Stimulated activated CD4-positive, alpha-beta T cell treated with anti-CD3 and anti-CD28 coated beads, Interleukin-15, amount 100 ng/mL, for 48 hours (primary cell): ENCODE data around the gene DUOX1.
"Not testable (repeated sequence)": the region's sequence is repeated elsewhere in the genome, so short reads cannot be mapped to it uniquely, and the experiment has no call there.

Experiments
- DNase-seq, 2 donors: peaks; one replicate each; pipeline ENCODE4 v3.0.0-alpha.2; 2020; ENCODE audit warnings: low read depth in 2 of 2

The DUOX1 gene

DNA sequence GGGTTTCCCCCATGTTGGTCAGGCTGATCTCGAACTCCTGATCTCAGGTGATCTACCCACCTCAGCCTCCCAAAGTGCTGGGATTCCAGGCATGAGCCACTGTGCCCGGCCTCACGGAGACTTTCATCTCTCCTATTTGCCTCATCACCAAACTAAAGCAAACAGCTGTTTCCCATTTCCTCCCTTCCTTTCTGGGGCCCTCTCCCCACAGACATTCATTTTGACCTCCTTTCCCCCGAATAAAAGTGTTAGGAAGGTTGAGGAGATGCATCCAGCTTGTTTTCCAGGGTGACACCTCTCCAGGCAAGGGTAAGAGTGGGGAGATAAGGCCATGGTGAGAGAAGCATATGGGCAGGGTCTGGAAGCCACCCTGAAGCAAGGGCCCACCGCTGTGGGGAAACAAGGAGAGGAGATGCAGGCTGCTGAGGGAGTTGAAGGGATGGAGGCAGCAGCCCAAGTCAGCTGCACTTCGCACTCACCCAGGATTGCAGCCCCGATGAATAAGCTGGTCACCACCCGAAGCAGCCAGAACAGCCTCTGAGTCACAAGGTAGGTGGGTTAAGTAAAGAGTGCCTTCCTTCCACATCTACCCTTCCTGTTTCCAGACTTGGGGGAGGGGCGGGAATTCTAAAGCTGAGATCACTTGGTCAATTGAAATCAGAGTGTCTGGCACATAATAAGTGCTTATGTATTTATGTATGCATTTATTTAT lies 7.9 kb upstream of the DUOX1 start:
- no peak for DNase-seq

DNA sequence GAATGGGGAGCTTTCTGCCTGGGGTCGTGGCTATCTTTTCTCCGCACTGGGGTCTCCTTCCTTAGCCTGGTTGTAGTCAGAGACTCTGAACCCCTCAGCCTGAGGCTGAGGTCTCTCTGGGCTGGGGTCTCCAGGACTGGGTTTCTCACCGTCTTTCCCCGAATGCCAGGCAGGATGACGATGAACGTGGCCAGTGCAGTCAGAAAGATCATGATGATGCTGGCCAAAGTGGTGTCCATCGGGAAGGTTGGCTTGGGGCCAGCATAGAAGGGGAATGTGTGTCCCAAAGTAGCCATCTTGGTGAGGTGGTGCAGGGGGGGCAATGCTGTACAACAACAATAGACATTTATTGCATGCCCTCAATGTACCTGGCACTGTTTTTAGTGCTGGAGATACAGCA lies 7.1 kb upstream of the DUOX1 start:
- no peak for DNase-seq

DNA sequence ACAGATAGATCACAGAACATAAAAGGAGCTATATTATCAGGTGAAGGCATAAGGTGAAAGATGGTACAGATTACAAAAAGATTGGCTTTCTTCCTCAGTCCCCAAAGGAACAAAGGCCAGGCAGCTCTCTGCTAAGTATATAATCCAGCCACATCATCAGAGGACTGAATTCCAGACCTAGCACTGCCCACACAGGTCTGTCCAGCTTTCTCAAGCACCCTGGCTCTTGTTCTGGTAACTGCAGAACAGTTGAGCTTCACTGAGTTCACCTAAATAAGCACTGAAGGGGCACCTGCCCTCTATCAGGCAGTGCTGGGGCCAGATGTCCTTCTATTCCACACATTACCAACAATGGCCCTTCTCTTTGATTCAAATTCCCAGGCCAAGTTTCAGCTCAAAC lies 6.4 kb upstream of the DUOX1 start:
- no peak for DNase-seq

DNA sequence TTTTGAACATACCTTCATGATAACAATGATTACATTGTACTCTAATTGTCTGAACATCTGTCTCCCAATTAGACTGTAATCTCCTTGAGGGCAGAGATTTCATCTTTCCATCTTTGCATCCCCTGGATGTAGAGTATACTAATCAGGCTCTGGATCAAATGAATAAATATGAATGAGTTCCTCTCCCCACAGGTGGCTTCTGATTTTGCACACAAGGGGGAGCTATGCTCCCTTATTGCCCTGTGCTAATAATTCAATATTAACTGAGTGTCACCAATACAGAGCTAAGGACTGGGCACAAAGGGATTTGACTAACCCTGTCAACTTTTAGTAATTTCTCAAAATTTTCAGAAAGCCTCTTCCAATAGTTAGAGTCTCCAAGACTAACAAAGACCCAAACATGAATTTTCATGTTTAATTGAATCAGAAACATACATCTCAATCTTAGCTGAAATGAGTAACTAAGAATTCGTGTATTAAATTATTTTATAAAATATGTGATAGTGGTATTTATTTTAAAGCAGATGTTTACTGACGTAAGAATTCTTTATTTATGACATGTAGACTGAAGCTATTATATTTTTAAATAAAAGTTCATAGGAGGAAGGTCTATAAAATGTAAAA lies 3.1 kb upstream of the DUOX1 start:
- DNase-seq = no peak

DNA sequence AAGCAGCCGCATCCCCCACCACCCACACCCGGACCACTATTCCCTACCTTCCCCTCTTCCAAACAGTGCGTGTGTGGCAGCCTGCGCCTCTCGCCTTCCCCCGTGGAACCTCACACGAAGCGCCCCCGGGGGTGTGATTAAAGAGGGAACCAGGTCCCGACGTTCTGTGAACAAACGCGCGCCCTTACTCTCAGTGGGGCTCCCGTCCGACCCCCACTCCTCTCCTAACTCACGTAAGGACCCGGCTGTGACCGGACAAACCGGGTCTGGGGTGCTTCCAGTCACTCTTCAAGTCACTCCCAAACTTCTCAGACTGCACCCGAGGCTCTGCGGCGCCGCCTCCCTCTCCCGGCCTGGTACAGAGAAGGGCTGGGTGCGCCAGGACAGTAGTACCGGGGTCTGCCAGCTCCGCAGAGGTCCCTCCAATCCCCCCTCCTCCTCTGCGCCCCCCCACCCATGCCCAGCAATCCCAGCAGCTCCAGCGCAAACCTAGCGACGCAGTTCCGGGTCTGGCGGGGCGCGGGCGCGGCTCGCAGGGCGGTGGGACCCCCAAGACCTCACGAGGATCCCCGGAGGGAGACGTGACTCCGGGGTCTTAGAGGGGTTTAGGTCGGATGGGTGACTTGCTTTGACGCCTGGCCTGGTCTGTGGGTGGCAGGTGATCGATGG lies 689 bp upstream of the DUOX1 start:
- DNase-seq = no peak

DNA sequence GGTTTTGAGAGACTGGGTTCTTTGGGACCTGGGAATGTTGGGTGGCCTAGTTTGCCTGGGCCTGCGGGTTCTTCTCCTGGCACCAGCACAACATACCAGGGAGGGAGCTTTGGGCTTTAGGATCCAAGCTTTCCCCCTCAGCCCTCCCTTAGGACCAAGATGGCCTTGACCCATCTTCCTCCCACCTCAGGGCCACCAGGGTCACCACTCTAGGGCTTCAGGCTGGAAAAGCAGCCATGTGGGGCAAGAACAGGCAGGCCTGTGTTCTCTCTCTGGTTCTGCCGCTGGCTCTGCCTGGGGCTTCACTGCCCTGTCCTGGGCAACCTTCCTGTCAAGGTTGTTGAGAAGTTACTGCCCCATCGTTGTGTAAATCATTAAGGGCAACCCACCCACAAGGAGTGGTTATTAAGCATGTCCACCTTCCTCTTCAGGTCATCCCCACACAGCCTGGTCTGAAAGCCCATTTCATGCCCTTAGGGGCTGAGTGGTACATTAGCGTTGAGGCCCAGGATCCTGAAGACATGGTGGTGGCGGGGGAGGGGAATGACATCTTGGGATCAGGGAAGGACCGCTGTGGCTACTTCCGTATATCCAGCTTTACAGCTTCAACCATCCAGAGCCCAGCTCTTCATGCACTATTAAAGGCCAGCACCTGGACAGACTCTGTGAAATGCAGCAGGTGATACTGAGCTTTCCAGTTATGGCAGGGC lies 652 bp downstream of the DUOX1 start:
- no peak for DNase-seq

DNA sequence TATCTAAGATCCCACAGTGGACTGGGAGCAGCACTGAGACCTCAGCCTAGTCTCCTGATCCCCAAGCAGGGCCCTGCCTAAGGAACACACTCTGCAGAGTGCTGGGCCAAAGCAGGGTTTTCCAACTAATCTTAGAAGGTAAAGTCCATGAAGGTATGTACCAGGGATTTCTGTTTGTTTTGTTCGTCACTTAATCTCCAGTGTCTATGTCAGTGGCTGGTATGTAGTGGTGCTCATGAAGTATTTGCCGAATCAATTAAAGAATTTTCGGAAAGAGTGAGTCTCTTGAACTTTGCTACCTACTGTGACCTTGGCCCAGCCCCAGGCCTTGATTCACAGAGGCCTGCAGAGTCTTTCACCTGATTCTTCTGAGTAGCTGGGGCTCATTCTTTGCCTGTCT lies 1.7 kb downstream of the DUOX1 start:
- DNase-seq = no peak

DNA sequence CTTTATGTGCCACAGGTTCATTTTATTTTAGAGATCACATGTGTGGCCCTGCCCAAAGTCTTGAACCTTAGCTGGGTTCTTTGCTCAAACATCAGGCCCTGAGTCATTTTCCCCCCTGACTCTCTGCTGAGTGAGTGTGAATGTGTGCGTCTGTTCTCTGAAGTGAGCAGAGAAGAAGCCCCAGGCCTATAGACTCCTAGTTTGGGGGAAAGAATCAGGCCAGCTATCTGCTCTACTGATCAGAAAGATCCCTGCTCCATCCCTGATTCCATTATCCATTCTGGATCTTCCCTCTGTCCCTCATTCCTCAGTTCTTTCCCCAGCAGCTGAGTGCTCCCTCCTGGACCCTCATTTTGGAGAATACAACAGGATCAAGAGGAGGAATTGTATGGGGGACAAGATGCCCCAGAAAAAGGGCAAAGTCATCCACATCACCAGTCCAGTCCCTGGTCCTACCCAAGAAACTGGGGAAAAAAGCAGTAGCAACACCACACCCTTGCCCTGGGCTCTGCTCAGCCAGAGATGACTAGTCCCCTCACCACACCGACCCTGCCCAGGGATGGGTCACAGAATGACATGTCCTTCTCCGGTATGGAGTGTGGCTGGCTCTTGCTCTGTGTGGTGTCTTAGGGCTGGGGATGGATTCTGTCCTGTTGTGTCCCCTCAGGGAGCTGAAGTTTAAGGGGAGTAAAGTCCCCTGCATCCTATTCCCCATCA lies 3.2 kb downstream of the DUOX1 start:
- DNase-seq = no peak

DNA sequence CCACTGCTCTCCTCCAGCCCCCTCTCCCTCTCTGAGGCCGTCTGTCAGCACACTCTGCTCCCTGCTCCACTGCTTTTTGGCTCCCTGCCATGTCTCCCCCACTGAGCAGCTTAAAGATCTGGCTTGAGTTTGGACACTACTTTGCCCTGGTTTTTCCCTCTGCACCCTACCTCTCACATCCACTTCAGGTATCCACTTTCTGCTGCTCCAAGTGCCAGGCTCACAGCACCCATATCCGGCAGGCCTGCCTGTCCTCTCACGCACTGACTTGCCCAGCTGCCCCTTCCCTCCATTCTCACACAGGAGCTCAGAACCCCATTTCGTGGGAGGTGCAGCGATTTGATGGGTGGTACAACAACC lies 3.7 kb downstream of the DUOX1 start:
- DNase-seq = no peak

DNA sequence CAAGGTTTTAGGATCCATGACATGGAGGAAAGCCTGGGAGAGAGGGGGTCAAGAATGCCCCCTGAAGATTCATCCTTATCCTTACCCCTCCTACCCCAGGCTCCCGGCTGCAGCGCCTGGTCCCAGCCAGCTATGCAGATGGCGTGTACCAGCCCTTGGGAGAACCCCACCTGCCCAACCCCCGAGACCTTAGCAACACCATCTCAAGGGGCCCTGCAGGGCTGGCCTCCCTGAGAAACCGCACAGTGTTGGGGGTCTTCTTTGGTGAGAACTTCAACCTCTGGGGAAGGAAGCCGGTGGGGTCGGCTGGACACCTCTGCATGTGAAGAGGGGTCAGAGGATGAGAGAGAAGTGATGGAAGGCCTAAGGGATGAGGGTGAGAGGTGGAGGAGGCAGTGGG lies 4.3 kb downstream of the DUOX1 start:
- DNase-seq = no peak

DNA sequence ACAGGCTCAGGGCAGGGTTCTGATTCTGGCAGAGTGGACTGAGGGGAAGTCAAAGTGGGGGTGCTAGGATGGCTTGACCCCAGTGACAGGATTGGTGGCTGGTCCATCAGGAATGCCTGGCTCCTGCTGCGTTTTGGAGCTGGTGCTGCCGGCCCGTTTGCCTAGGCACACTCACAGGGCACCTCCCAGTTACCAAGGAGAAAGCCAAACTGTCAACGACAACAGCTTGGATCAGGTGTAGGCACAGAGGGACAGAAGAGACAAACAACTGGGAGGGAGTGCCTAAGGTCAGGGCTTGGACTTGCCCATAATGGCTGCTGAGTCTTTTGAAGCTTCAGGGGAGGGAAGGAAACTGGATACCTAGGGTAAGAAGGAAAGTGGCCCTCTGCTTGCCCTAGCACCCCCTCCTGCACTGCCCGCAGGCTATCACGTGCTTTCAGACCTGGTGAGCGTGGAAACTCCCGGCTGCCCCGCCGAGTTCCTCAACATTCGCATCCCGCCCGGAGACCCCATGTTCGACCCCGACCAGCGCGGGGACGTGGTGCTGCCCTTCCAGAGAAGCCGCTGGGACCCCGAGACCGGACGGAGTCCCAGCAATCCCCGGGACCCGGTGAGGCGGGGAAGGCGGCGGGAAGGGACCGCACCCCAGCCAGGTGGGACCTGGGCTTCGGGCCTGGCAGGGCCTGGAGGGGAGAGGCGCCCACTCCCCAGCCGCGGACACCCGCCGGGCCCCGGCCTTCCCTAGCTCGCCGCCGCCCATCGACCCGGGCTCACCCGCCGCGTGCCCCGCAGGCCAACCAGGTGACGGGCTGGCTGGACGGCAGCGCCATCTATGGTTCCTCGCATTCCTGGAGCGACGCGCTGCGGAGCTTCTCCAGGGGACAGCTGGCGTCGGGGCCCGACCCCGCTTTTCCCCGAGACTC lies 5.1 kb downstream of the DUOX1 start:
- no peak for DNase-seq

DNA sequence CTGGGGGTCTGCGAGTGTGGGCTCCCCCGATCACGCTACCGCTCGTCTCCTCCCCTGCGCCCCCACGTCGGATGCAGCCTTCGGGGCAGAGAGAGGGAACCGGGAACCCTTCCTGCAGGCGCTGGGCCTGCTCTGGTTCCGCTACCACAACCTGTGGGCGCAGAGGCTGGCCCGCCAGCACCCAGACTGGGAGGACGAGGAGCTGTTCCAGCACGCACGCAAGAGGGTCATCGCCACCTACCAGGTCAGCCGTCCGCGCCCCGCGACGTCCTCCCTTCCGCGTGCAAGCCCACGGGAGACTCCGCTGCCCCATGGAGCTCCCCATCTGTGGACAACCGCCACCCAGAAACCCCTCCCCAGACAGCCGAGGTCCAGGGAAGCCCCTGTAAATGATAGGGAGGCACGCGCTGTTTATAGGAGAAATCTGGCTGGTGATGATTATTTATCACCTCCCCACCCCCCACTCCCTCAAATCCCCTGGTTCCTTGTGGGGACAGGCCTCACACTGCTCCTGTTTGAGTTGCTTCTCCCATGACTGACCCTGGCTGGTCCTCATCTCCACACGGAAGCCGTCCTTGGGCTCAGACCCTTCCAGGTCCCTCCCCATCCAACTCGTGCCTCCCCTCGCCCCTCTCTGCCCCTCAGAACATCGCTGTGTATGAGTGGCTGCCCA lies 6.0 kb downstream of the DUOX1 start:
- DNase-seq = not testable (repeated sequence)

DNA sequence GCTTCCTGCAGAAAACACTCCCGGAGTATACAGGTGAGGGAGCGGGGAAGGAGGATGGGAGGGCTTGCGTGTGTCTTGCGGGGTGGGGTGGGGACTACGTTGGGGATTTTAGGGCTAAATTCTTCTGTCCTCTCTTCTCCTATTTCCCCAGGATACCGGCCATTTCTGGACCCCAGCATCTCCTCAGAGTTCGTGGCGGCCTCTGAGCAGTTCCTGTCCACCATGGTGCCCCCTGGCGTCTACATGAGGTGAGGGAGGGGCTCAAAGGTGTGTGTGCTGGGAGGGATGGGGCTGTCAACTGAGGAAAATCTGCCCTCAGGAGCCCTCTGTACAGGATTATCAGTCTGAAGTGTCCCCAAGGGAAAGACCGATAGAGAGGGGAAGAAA lies 6.6 kb downstream of the DUOX1 start:
- no peak for DNase-seq

DNA sequence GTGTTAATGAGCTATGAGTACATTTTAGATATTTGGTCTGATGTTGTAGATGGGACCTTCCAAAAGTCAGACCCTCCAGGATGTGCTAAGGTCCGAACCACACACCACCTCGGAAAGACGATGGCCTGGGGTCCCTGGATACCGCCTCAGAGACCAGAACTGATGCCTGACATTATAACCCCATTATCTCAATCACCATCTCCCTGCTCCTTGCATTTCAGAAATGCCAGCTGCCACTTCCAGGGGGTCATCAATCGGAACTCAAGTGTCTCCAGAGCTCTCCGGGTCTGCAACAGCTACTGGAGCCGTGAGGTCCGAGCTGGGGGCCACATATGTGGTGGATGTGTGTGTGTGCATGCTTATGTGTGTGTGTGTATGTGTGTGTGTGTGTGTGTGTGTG lies 7.9 kb downstream of the DUOX1 start:
- no peak for DNase-seq

DNA sequence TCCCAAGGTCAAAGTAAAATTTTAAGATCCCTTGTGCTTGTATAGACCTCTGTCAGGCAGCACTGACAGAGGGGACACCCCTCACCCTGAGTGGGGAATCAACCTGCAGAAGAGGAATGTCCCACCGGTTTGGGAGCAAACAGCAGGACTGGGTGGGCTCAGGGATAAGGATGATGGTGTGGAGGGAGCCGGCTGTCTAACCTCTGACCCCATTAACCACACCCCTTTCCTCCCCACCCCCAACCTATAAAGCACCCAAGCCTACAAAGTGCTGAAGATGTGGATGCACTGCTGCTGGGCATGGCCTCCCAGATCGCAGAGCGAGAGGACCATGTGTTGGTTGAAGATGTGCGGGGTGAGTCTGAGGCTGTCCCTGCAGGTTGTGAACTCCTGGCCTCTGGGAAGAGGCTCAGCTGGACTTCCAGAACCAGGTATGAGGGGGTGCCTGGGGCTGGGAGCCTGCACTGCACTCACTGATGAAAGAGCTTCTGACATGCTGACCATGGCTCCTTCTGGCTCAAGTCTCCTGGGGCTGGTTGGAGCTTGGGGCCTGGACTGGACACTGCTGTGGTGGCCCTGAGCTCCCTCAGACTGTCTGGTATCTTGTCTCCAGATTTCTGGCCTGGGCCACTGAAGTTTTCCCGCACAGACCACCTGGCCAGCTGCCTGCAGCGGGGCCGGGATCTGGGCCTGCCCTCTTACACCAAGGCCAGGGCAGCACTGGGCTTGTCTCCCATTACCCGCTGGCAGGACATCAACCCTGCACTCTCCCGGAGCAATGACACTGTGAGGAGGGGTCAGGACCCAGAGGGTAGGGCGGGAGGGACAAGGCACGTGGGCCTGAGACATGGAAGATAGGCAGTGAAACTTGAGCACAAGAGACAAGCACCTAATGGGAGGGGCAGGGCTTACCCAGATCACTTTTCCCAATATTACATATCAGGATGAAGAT lies 9.3 kb downstream of the DUOX1 start:
- no peak for DNase-seq

DNA sequence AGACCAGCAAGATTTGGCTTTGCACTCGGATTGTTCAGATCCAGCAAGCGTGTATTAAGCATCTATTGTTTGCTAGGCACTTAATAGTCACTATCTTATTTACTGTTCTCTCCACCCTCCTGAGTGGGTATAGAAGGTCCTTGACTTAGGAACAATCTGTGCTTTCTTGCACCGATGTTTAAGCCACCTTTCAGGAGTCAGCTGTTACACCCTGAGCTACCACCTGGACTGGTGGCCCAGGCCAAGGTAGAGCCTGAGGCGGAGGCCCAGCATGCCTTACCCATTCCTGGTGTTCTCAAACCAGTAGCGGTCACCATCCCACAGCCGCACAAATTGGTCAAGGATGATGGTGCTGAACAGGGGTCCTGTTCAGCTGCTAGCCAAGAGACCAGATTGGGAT lies 10.0 kb downstream of the DUOX1 start:
- DNase-seq = no peak

DNA sequence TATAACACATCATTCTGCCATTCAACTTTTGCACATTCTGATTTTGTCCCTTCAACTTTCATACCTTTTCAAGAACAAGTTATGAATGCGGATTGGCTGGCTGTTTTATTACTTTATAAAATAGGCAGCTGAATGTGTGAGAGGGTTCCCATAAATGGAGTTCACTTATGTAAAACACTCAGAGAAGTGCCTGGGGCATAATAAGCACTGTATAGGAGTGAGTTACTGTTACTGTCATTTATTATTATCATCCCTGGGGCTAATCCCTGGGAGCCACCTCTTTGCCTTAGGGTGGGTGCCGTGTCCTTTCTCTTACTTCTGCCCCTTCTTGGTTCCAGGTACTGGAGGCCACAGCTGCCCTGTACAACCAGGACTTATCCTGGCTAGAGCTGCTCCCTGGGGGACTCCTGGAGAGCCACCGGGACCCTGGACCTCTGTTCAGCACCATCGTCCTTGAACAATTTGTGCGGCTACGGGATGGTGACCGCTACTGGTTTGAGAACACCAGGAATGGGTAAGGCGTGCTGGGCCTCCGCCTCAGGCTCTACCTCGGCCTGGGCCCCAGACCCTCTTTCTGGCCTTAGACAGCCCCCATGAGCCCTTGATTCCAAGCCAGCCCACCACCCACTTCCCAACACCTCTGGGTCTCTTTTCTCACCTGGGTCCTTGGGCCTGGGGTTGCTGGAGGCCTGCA lies 10.9 kb downstream of the DUOX1 start:
- no peak for DNase-seq

DNA sequence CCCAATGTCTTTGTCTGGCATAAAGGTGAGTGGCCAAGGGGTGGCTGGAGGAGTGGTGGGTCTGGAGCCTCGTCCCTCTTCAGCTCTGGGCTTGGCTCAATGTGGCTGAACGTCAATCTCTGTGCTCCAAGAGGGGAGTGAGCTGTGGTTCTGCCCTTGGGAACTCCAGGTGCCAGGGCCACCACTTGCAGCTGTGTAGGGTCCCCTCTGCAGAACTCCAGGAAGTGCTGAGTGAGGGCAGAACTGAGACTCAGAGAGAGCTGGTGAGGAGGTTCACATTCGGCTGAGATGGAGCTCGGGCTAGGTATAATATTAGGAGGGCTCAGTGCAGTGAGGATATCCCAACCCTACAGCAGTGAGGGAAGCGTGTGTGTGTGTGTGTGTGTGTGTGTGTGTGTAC lies 11.6 kb downstream of the DUOX1 start:
- DNase-seq = no peak

DNA sequence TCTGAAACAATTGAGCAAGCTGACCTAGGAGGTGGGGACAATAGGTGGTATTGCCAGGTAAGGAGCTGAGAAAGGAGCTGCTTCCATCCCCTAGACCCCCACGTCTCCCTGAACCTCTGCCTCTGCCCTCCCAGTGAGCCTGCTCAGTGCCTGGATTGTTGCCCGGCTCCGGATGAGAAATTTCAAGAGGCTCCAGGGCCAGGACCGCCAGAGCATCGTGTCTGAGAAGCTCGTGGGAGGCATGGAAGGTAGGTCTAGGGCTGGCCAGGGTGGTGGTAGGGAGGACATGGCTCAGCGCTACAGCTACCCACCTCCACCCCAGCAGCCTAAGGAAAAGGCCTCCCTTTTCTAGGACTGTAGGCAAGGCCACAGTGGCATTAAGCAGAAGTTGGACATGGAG lies 13.3 kb downstream of the DUOX1 start:
- DNase-seq = no peak
